Bronchial epithelial cell (primary cell): ENCODE data around the gene ICA1L. TPM values are rescaled to one million over a fixed set of nuclear protein-coding genes. Genes with fewer than 3 reads are reported as not detected.

ENCODE experiments used
- DNase-seq: peaks from one replicate; pipeline ENCODE4 v3.0.0-alpha.2; 2010; ENCODE audit warnings: low read depth
- FAIRE-seq: peaks from 2 replicates; lab custom pipeline; 2011; peaks lifted over from hg19 to GRCh38; lab: Jason Lieb, UNC
- H3K27me3 ChIP-seq: 2 replicates; pipeline ENCODE4 v1.5.1; 2011; ENCODE audit warnings: low read length; ENCODE audit not compliant: control insufficient read depth, insufficient read depth
- H3K36me3 ChIP-seq: 2 replicates; pipeline ENCODE4 v1.5.1; 2011; ENCODE audit warnings: low read length; ENCODE audit not compliant: control insufficient read depth, insufficient read depth
- H3K4me3 ChIP-seq: 2 replicates; pipeline ENCODE4 v1.5.1; 2011; ENCODE audit warnings: mild to moderate bottlenecking, low read depth, low read length, control low read depth
- CTCF ChIP-seq: IDR thresholded peaks from 2 replicates; pipeline ENCODE4 v1.5.1; 2011; ENCODE audit warnings: mild to moderate bottlenecking, moderate library complexity, low read length, control low read depth, inconsistent platforms; ENCODE audit not compliant: insufficient read depth, severe bottlenecking
- total RNA-seq: library from RNA; depleted of rRNA; stranded (reverse); fragments of >200 nt; gene quantifications from 2 replicates; pipeline ENCODE4 v1.2.1, GENCODE V29; 2014

The ICA1L gene
- total RNA-seq, 1 donor from 2014 or later, result 1.6 TPM

- Histone ChIP-seq H3K4me3 (no peak overlapping the region), H3K27me3 (no peaks in the 10 kb centered on the region), H3K36me3 (no peaks in the 10 kb centered on the region)
- no peak for FAIRE-seq
- no peak for DNase-seq
- no peak for TF ChIP-seq CTCF
These were observed 88.5 kb downstream of the ICA1L start for GRCh38 chr2:202782940-202783558.

- Histone ChIP-seq H3K4me3 (no peak overlapping the region), H3K27me3 (no peaks in the 10 kb centered on the region), H3K36me3 (no peaks in the 10 kb centered on the region)
- peak; percentile 100 for DNase-seq
- FAIRE-seq, result peak; percentile 86
- no peak for TF ChIP-seq CTCF
These were observed 91.0 kb downstream of the ICA1L start for GRCh38 chr2:202780514-202781021.

GRCh38 chr2:202778217-202778616 is 93.3 kb downstream of the ICA1L start:
- Histone ChIP-seq H3K36me3 (no peaks in the 10 kb centered on the region), H3K4me3 (no peak overlapping the region), H3K27me3 (no peaks in the 10 kb centered on the region)
- TF ChIP-seq CTCF, result no peak
- DNase-seq (no peak), FAIRE-seq (no peak)

- TF ChIP-seq CTCF, result no peak
- Histone ChIP-seq H3K27me3 (no peaks in the 10 kb centered on the region), H3K4me3 (no peak overlapping the region), H3K36me3 (no peaks in the 10 kb centered on the region)
- no peak for DNase-seq
- FAIRE-seq, result no peak
These were observed 97.5 kb downstream of the ICA1L start for GRCh38 chr2:202774104-202774503.

- TF ChIP-seq CTCF, result no peak
- no peak for FAIRE-seq
- Histone ChIP-seq H3K4me3 (no peak overlapping the region), H3K27me3 (no peaks in the 10 kb centered on the region), H3K36me3 (no peaks in the 10 kb centered on the region)
- DNase-seq, result no peak
These were observed 98.1 kb downstream of the ICA1L start for GRCh38 chr2:202773301-202773973.
